IMR-90 (cell line): ENCODE measurements around the gene DEGS2. TPM values are rescaled to one million over a fixed set of nuclear protein-coding genes. Genes with fewer than 3 reads are reported as not detected.

Experiments used
- ATAC-seq: fragments of 200-7000 bp; cut with Tn5 transposase; 2 replicates; pipeline ENCODE4 v1.9.1; 2020; ENCODE audit warnings: low read depth, mild to moderate bottlenecking, moderate library complexity
- BruUV-seq: library from RNA; stranded (reverse); fragments of 400-500 nt; replicated peaks from 2 replicates; lab custom pipeline; 2021; lab: Mats Ljungman, UMichigan
- CTCF ChIA-PET: fragments of 300-600 bp; formaldehyde crosslinking; extraction: SDS; loops from one replicate; lab custom pipeline; 2021; ENCODE audit warnings: antibody characterized with exemption; lab: Yijun Ruan, JAX
- POLR2A ChIA-PET: fragments of 300-600 bp; sonication (Branson Sonifier 250); formaldehyde crosslinking; loops from one replicate; lab custom pipeline; 2022; ENCODE audit warnings: antibody characterized with exemption; ENCODE audit not compliant: unreplicated experiment; lab: Charles Lee
- DNase-seq: peaks from one replicate; pipeline ENCODE4 v3.0.0; 2013
- H2AFZ ChIP-seq: replicated peaks from 2 replicates; pipeline ENCODE3; 2013; ENCODE audit warnings: low read length, mild to moderate bottlenecking; ENCODE audit not compliant: poor library complexity
- H2AK5ac ChIP-seq: 2 replicates; pipeline ENCODE4 v1.6.1; 2013; ENCODE audit warnings: low read depth, low read length, inconsistent platforms
- H2AK9ac ChIP-seq: replicated peaks from 2 replicates; pipeline ENCODE3; 2013; ENCODE audit warnings: mild to moderate bottlenecking, low read depth, low read length, moderate library complexity; ENCODE audit not compliant: poor library complexity
- H2BK120ac ChIP-seq: 2 replicates; pipeline ENCODE4 v1.6.1; 2013; ENCODE audit warnings: low read depth, low read length, inconsistent platforms
- H2BK15ac ChIP-seq: 3 replicates; pipeline ENCODE4 v1.6.1; 2013; ENCODE audit warnings: low read depth, low read length, inconsistent platforms
- H2BK20ac ChIP-seq: 2 replicates; pipeline ENCODE4 v1.6.1; 2013; ENCODE audit warnings: low read depth, mild to moderate bottlenecking, inconsistent platforms, low read length, moderate library complexity
- H2BK5ac ChIP-seq: 2 replicates; pipeline ENCODE4 v1.6.1; 2013; ENCODE audit warnings: mild to moderate bottlenecking, low read depth, low read length, inconsistent platforms; ENCODE audit not compliant: poor library complexity, severe bottlenecking
- H3K14ac ChIP-seq: replicated peaks from 2 replicates; pipeline ENCODE4 v1.6.1; 2013; ENCODE audit warnings: low read depth, low read length, inconsistent platforms
- H3K18ac ChIP-seq: 2 replicates; pipeline ENCODE4 v1.6.1; 2013; ENCODE audit warnings: low read depth, low read length, control low read depth
- H3K23ac ChIP-seq: 2 replicates; pipeline ENCODE4 v1.6.1; 2013; ENCODE audit warnings: low read depth, low read length, inconsistent platforms
- H3K27ac ChIP-seq: 2 replicates; pipeline ENCODE4 v1.5.1; 2013; ENCODE audit warnings: mild to moderate bottlenecking, control low read depth, low read length; ENCODE audit not compliant: insufficient read depth
- H3K27me3 ChIP-seq: 2 replicates; pipeline ENCODE4 v1.6.1; 2013; ENCODE audit warnings: low read length; ENCODE audit not compliant: control insufficient read depth, insufficient read depth
- H3K36me3 ChIP-seq: 2 replicates; pipeline ENCODE4 v1.6.1; 2013; ENCODE audit warnings: low read length, mixed read lengths; ENCODE audit not compliant: control insufficient read depth, insufficient read depth
- H3K4ac ChIP-seq: 2 replicates; pipeline ENCODE4 v1.6.1; 2013; ENCODE audit warnings: low read depth, low read length, inconsistent platforms
- H3K4me1 ChIP-seq: 2 replicates; pipeline ENCODE4 v1.6.1; 2013; ENCODE audit warnings: low read length, mixed read lengths; ENCODE audit not compliant: control insufficient read depth, insufficient read depth
- H3K4me2 ChIP-seq: 2 replicates; pipeline ENCODE4 v1.6.1; 2013; ENCODE audit warnings: low read depth, mild to moderate bottlenecking, control low read depth, low read length, moderate library complexity
- H3K4me3 ChIP-seq: 2 replicates; pipeline ENCODE4 v1.5.1; 2013; ENCODE audit warnings: low read depth, mild to moderate bottlenecking, control low read depth, low read length, moderate library complexity; ENCODE audit not compliant: insufficient read depth
- H3K56ac ChIP-seq: 2 replicates; pipeline ENCODE4 v1.6.1; 2013; ENCODE audit warnings: low read length, inconsistent platforms; ENCODE audit not compliant: insufficient read depth; ENCODE audit errors: extremely low read depth
- H3K79me1 ChIP-seq, 2 experiments: 2 replicates each; pipeline ENCODE4 v1.6.1; 2013; ENCODE audit warnings: low read length in 2 of 2, inconsistent platforms in 1 of 2, low read depth in 1 of 2
- H3K9ac ChIP-seq: 2 replicates; pipeline ENCODE4 v1.6.1; 2013; ENCODE audit warnings: low read depth, low read length, control low read depth
- H3K9me1 ChIP-seq: 2 replicates; pipeline ENCODE4 v1.6.1; 2013; ENCODE audit warnings: low read length, inconsistent platforms; ENCODE audit not compliant: insufficient read depth
- H3K9me3 ChIP-seq: 2 replicates; pipeline ENCODE4 v1.6.1; 2013; ENCODE audit warnings: low read length; ENCODE audit not compliant: control insufficient read depth, insufficient read depth
- H4K20me1 ChIP-seq: 2 replicates; pipeline ENCODE4 v1.6.1; 2013; ENCODE audit warnings: low read length, inconsistent platforms; ENCODE audit not compliant: insufficient read depth
- H4K5ac ChIP-seq: 2 replicates; pipeline ENCODE4 v1.6.1; 2013; ENCODE audit warnings: mild to moderate bottlenecking, low read depth, low read length, control low read depth
- H4K8ac ChIP-seq, 2 experiments: 2 replicates each; pipeline ENCODE4 v1.6.1; 2013; ENCODE audit warnings: low read depth in 2 of 2, low read length in 2 of 2, control low read depth in 1 of 2, inconsistent platforms in 1 of 2
- H4K91ac ChIP-seq: 2 replicates; pipeline ENCODE4 v1.6.1; 2013; ENCODE audit warnings: low read depth, low read length, inconsistent platforms; ENCODE audit not compliant: insufficient read depth
- CTCF ChIP-seq: conservative IDR thresholded peaks from 2 replicates; pipeline ENCODE4 v1.5.1; 2012; ENCODE audit warnings: mild to moderate bottlenecking, low read depth, low read length, improper control_type of control experiment
- MXI1 ChIP-seq: IDR thresholded peaks from 2 replicates; pipeline ENCODE4 v1.6.1; 2012; ENCODE audit warnings: low read depth, mild to moderate bottlenecking, low read length, moderate library complexity, borderline replicate concordance
- NFE2L2 ChIP-seq: fragments of 150-350 bp; IDR thresholded peaks from 2 replicates; pipeline ENCODE4 v1.6.1; 2016; ENCODE audit warnings: low read depth, mild to moderate bottlenecking, low read length
- POLR2A ChIP-seq: IDR thresholded peaks from 2 replicates; pipeline ENCODE4 v1.6.1; 2012; ENCODE audit warnings: mild to moderate bottlenecking, low read depth, low read length
- RAD21 ChIP-seq: IDR thresholded peaks from 2 replicates; pipeline ENCODE4 v1.6.1; 2012; ENCODE audit warnings: low read length, improper control_type of control experiment
- RCOR1 ChIP-seq: IDR thresholded peaks from 2 replicates; pipeline ENCODE4 v1.6.1; 2012; ENCODE audit warnings: mild to moderate bottlenecking, low read length, improper control_type of control experiment; ENCODE audit not compliant: insufficient replicate concordance
- WGBS, 2 experiments: methylation state at CpG; one replicate each; pipeline versions ENCODE4 v1.1.5 to v1.1.7; 2013; ENCODE audit warnings: missing lambda C conversion rate in 2 of 2; ENCODE audit not compliant: insufficient read length in 1 of 2; ENCODE audit errors: extremely low coverage in 2 of 2; 5-methylcytosine and 5-hydroxymethylcytosine counted together
- dilution Hi-C: fragments of 300-500 bp; cut with HindIII; formaldehyde crosslinking; loops from one replicate; pipeline ENCODE4 v1.14.3; 2018; ENCODE audit warnings: low sequenced_read_pairs; ENCODE audit not compliant: unreplicated experiment
- in situ Hi-C: fragments of 300-500 bp; cut with MboI; formaldehyde crosslinking; loops from 3 replicates; pipeline ENCODE4 v1.14.3; 2019; ENCODE audit warnings: low sequenced_read_pairs, inconsistent platforms, mixed read lengths
- intact Hi-C: fragments of 100-400 bp; cut with micrococcal nuclease; formaldehyde crosslinking; loops from 2 replicates; pipeline ENCODE4 v1.10.0; 2022
- polyA plus RNA-seq, 3 experiments: library from polyadenylated mRNA; depleted of rRNA; stranded (reverse); fragments of >200 nt; gene quantifications; 2 replicates each; pipeline ENCODE4 v1.2.3, GENCODE V29; 2012; ENCODE audit warnings: low replicate concordance in 1 of 3
- total RNA-seq: library from RNA; depleted of rRNA; stranded (reverse); fragments of >200 nt; gene quantifications from 2 replicates; pipeline ENCODE4 v1.2.3, GENCODE V29; 2012
- TF ChIP-seq, protein P1 (sequence below): fragments of 150-350 bp; IDR thresholded peaks from 2 replicates; pipeline ENCODE4 v1.6.1; 2017; ENCODE audit warnings: mild to moderate bottlenecking, antibody characterized with exemption, low read length, low read depth

The DEGS2 gene
- total and polyA plus RNA-seq, 2 of the 4 experiments (the other 2 are of a cell fraction), result not detected

- H3K4me2 ChIP-seq, result no peak overlapping the region
- BruUV-seq, result no TSS peak
- 0 out of 2 replicates have a peak, but pooled peaks cover 2% of the 10 kb centered on the region for H3K4me1 ChIP-seq
- no peaks in the 10 kb centered on the region for H3K27me3 ChIP-seq
- H3K23ac ChIP-seq, result no peak overlapping the region
- no peak overlapping the region for H2AFZ ChIP-seq
- no peak overlapping the region for H3K4ac ChIP-seq
- TF ChIP-seq POLR2A (no peak), NFE2L2 (no peak), RCOR1 (no peak), CTCF (no peak), MXI1 (no peak), RAD21 (no peak)
- TF ChIP-seq, protein P1, sequence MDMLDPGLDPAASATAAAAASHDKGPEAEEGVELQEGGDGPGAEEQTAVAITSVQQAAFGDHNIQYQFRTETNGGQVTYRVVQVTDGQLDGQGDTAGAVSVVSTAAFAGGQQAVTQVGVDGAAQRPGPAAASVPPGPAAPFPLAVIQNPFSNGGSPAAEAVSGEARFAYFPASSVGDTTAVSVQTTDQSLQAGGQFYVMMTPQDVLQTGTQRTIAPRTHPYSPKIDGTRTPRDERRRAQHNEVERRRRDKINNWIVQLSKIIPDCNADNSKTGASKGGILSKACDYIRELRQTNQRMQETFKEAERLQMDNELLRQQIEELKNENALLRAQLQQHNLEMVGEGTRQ, result no peak
- H3K4me3 ChIP-seq, result no peak overlapping the region
- H3K79me1 ChIP-seq, result no peaks in the 10 kb centered on the region
- H2BK120ac ChIP-seq, result no peak overlapping the region
- DNase-seq (no peak), ATAC-seq (no peak)
- dilution Hi-C loops, result no loop called here
- no peak overlapping the region for H3K56ac ChIP-seq
- peaks cover 9% of the 10 kb centered on the region; the same call in 1 of the 2 replicates for H3K9me1 ChIP-seq
- ChIA-PET CTCF (no interaction called here), POLR2A (no interaction called here)
- no peak overlapping the region for H4K5ac ChIP-seq
- no peak overlapping the region for H4K8ac ChIP-seq
- in situ Hi-C loops, result no loop called here
- no peak overlapping the region for H2BK20ac ChIP-seq
- no peak overlapping the region for H2BK5ac ChIP-seq
- no peaks in the 10 kb centered on the region for H3K9me3 ChIP-seq
- intact Hi-C loops, result no loop called here
- no peak overlapping the region for H2BK15ac ChIP-seq
- no peak overlapping the region for H3K27ac ChIP-seq
- 92% methylated on average over 6 of the region's 8 CpGs; no CpG with 5 or more reads in 1 of the 2 experiments for WGBS, 2 experiments
- no peak overlapping the region for H3K9ac ChIP-seq
- H4K91ac ChIP-seq, result no peak overlapping the region
- no peak overlapping the region for H2AK5ac ChIP-seq
- no peak overlapping the region for H2AK9ac ChIP-seq
- no peak overlapping the region for H3K18ac ChIP-seq
- H3K36me3 ChIP-seq, result peaks cover 6% of the 10 kb centered on the region; the same call in 1 of the 2 replicates
- no peak overlapping the region for H3K14ac ChIP-seq
- H4K20me1 ChIP-seq, result no peaks in the 10 kb centered on the region
Measured at GRCh38 chr14:100119251-100119650, 40.2 kb downstream of the DEGS2 start.
